IMR-90 (cell line): ENCODE data around the gene ASAP2. TPM values are rescaled to one million over a fixed set of nuclear protein-coding genes. Genes with fewer than 3 reads are reported as not detected.

Experiments
- ATAC-seq: fragments of 200-7000 bp; cut with Tn5 transposase; 2 replicates; pipeline ENCODE4 v1.9.1; 2020; ENCODE audit warnings: low read depth, mild to moderate bottlenecking, moderate library complexity
- BruUV-seq: library from RNA; stranded (reverse); fragments of 400-500 nt; replicated peaks from 2 replicates; lab custom pipeline; 2021; lab: Mats Ljungman, UMichigan
- CTCF ChIA-PET: fragments of 300-600 bp; formaldehyde crosslinking; extraction: SDS; loops from one replicate; lab custom pipeline; 2021; ENCODE audit warnings: antibody characterized with exemption; lab: Yijun Ruan, JAX
- POLR2A ChIA-PET: fragments of 300-600 bp; sonication (Branson Sonifier 250); formaldehyde crosslinking; loops from one replicate; lab custom pipeline; 2022; ENCODE audit warnings: antibody characterized with exemption; ENCODE audit not compliant: unreplicated experiment; lab: Charles Lee
- DNase-seq: peaks from one replicate; pipeline ENCODE4 v3.0.0; 2013
- H2AFZ ChIP-seq: replicated peaks from 2 replicates; pipeline ENCODE3; 2013; ENCODE audit warnings: low read length, mild to moderate bottlenecking; ENCODE audit not compliant: poor library complexity
- H2AK5ac ChIP-seq: 2 replicates; pipeline ENCODE4 v1.6.1; 2013; ENCODE audit warnings: low read depth, low read length, inconsistent platforms
- H2AK9ac ChIP-seq: replicated peaks from 2 replicates; pipeline ENCODE3; 2013; ENCODE audit warnings: mild to moderate bottlenecking, low read depth, low read length, moderate library complexity; ENCODE audit not compliant: poor library complexity
- H2BK120ac ChIP-seq: 2 replicates; pipeline ENCODE4 v1.6.1; 2013; ENCODE audit warnings: low read depth, low read length, inconsistent platforms
- H2BK15ac ChIP-seq: 3 replicates; pipeline ENCODE4 v1.6.1; 2013; ENCODE audit warnings: low read depth, low read length, inconsistent platforms
- H2BK20ac ChIP-seq: 2 replicates; pipeline ENCODE4 v1.6.1; 2013; ENCODE audit warnings: low read depth, mild to moderate bottlenecking, inconsistent platforms, low read length, moderate library complexity
- H2BK5ac ChIP-seq: 2 replicates; pipeline ENCODE4 v1.6.1; 2013; ENCODE audit warnings: mild to moderate bottlenecking, low read depth, low read length, inconsistent platforms; ENCODE audit not compliant: poor library complexity, severe bottlenecking
- H3K14ac ChIP-seq: replicated peaks from 2 replicates; pipeline ENCODE4 v1.6.1; 2013; ENCODE audit warnings: low read depth, low read length, inconsistent platforms
- H3K18ac ChIP-seq: 2 replicates; pipeline ENCODE4 v1.6.1; 2013; ENCODE audit warnings: low read depth, low read length, control low read depth
- H3K23ac ChIP-seq: 2 replicates; pipeline ENCODE4 v1.6.1; 2013; ENCODE audit warnings: low read depth, low read length, inconsistent platforms
- H3K27ac ChIP-seq: 2 replicates; pipeline ENCODE4 v1.5.1; 2013; ENCODE audit warnings: mild to moderate bottlenecking, control low read depth, low read length; ENCODE audit not compliant: insufficient read depth
- H3K27me3 ChIP-seq: 2 replicates; pipeline ENCODE4 v1.6.1; 2013; ENCODE audit warnings: low read length; ENCODE audit not compliant: control insufficient read depth, insufficient read depth
- H3K36me3 ChIP-seq: 2 replicates; pipeline ENCODE4 v1.6.1; 2013; ENCODE audit warnings: low read length, mixed read lengths; ENCODE audit not compliant: control insufficient read depth, insufficient read depth
- H3K4ac ChIP-seq: 2 replicates; pipeline ENCODE4 v1.6.1; 2013; ENCODE audit warnings: low read depth, low read length, inconsistent platforms
- H3K4me1 ChIP-seq: 2 replicates; pipeline ENCODE4 v1.6.1; 2013; ENCODE audit warnings: low read length, mixed read lengths; ENCODE audit not compliant: control insufficient read depth, insufficient read depth
- H3K4me2 ChIP-seq: 2 replicates; pipeline ENCODE4 v1.6.1; 2013; ENCODE audit warnings: low read depth, mild to moderate bottlenecking, control low read depth, low read length, moderate library complexity
- H3K4me3 ChIP-seq: 2 replicates; pipeline ENCODE4 v1.5.1; 2013; ENCODE audit warnings: low read depth, mild to moderate bottlenecking, control low read depth, low read length, moderate library complexity; ENCODE audit not compliant: insufficient read depth
- H3K56ac ChIP-seq: 2 replicates; pipeline ENCODE4 v1.6.1; 2013; ENCODE audit warnings: low read length, inconsistent platforms; ENCODE audit not compliant: insufficient read depth; ENCODE audit errors: extremely low read depth
- H3K79me1 ChIP-seq, 2 experiments: 2 replicates each; pipeline ENCODE4 v1.6.1; 2013; ENCODE audit warnings: low read length in 2 of 2, inconsistent platforms in 1 of 2, low read depth in 1 of 2
- H3K9ac ChIP-seq: 2 replicates; pipeline ENCODE4 v1.6.1; 2013; ENCODE audit warnings: low read depth, low read length, control low read depth
- H3K9me1 ChIP-seq: 2 replicates; pipeline ENCODE4 v1.6.1; 2013; ENCODE audit warnings: low read length, inconsistent platforms; ENCODE audit not compliant: insufficient read depth
- H3K9me3 ChIP-seq: 2 replicates; pipeline ENCODE4 v1.6.1; 2013; ENCODE audit warnings: low read length; ENCODE audit not compliant: control insufficient read depth, insufficient read depth
- H4K20me1 ChIP-seq: 2 replicates; pipeline ENCODE4 v1.6.1; 2013; ENCODE audit warnings: low read length, inconsistent platforms; ENCODE audit not compliant: insufficient read depth
- H4K5ac ChIP-seq: 2 replicates; pipeline ENCODE4 v1.6.1; 2013; ENCODE audit warnings: mild to moderate bottlenecking, low read depth, low read length, control low read depth
- H4K8ac ChIP-seq, 2 experiments: 2 replicates each; pipeline ENCODE4 v1.6.1; 2013; ENCODE audit warnings: low read depth in 2 of 2, low read length in 2 of 2, control low read depth in 1 of 2, inconsistent platforms in 1 of 2
- H4K91ac ChIP-seq: 2 replicates; pipeline ENCODE4 v1.6.1; 2013; ENCODE audit warnings: low read depth, low read length, inconsistent platforms; ENCODE audit not compliant: insufficient read depth
- CHD1 ChIP-seq: IDR thresholded peaks from 2 replicates; pipeline ENCODE4 v1.6.1; 2012; ENCODE audit warnings: low read depth, low read length, improper control_type of control experiment
- RAD21 ChIP-seq: IDR thresholded peaks from 2 replicates; pipeline ENCODE4 v1.6.1; 2012; ENCODE audit warnings: low read length, improper control_type of control experiment
- SMC3 ChIP-seq: fragments of 150-350 bp; IDR thresholded peaks from 2 replicates; pipeline ENCODE4 v1.6.1; 2016; ENCODE audit warnings: low read depth, mild to moderate bottlenecking, antibody characterized with exemption, low read length, moderate library complexity
- WGBS, 2 experiments: methylation state at CpG; one replicate each; pipeline versions ENCODE4 v1.1.5 to v1.1.7; 2013; ENCODE audit warnings: missing lambda C conversion rate in 2 of 2; ENCODE audit not compliant: insufficient read length in 1 of 2; ENCODE audit errors: extremely low coverage in 2 of 2; 5-methylcytosine and 5-hydroxymethylcytosine counted together
- dilution Hi-C: fragments of 300-500 bp; cut with HindIII; formaldehyde crosslinking; loops from one replicate; pipeline ENCODE4 v1.14.3; 2018; ENCODE audit warnings: low sequenced_read_pairs; ENCODE audit not compliant: unreplicated experiment
- in situ Hi-C: fragments of 300-500 bp; cut with MboI; formaldehyde crosslinking; loops from 3 replicates; pipeline ENCODE4 v1.14.3; 2019; ENCODE audit warnings: low sequenced_read_pairs, inconsistent platforms, mixed read lengths
- intact Hi-C: fragments of 100-400 bp; cut with micrococcal nuclease; formaldehyde crosslinking; loops from 2 replicates; pipeline ENCODE4 v1.10.0; 2022
- polyA plus RNA-seq, 3 experiments: library from polyadenylated mRNA; depleted of rRNA; stranded (reverse); fragments of >200 nt; gene quantifications; 2 replicates each; pipeline ENCODE4 v1.2.3, GENCODE V29; 2012; ENCODE audit warnings: low replicate concordance in 1 of 3
- total RNA-seq: library from RNA; depleted of rRNA; stranded (reverse); fragments of >200 nt; gene quantifications from 2 replicates; pipeline ENCODE4 v1.2.3, GENCODE V29; 2012
- TF ChIP-seq, protein P1 (sequence below): fragments of 150-350 bp; IDR thresholded peaks from 2 replicates; pipeline ENCODE4 v1.6.1; 2016; ENCODE audit warnings: low read depth, mild to moderate bottlenecking, low read length, moderate library complexity, borderline replicate concordance
- TF ChIP-seq, protein P2 (sequence below): conservative IDR thresholded peaks from 2 replicates; pipeline ENCODE4 v1.5.1; 2012; ENCODE audit warnings: mild to moderate bottlenecking, low read depth, low read length, improper control_type of control experiment
- TF ChIP-seq, protein P3 (sequence below): fragments of 150-350 bp; IDR thresholded peaks from 2 replicates; pipeline ENCODE4 v1.6.1; 2017; ENCODE audit warnings: mild to moderate bottlenecking, antibody characterized with exemption, low read length, low read depth

The ASAP2 gene
- total and polyA plus RNA-seq, 2 of the 4 experiments (the other 2 are of a cell fraction), result 19.7 to 28.1 TPM

DNA sequence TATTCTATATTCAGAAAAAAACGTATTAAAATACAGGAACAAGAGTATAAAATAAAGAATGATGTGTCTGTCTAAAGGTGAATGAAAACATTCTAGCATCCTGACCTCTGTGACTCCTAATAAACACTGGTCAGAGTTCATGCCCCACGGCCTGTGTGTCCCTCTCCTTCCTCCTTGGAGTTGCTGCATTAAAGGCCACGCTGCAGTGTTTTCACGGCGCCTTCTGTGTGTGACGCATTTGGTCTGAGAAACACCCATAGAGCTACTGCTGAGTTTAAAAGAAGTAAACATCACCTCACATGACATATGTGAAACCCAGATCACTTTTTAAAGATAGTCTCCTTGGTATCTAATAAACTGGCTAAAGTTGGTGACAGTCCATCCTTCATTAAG, 126.2 kb downstream of the ASAP2 start (continued):
- TF ChIP-seq, protein P1, sequence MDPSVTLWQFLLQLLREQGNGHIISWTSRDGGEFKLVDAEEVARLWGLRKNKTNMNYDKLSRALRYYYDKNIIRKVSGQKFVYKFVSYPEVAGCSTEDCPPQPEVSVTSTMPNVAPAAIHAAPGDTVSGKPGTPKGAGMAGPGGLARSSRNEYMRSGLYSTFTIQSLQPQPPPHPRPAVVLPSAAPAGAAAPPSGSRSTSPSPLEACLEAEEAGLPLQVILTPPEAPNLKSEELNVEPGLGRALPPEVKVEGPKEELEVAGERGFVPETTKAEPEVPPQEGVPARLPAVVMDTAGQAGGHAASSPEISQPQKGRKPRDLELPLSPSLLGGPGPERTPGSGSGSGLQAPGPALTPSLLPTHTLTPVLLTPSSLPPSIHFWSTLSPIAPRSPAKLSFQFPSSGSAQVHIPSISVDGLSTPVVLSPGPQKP, result no peak
- no peak for TF ChIP-seq CHD1

DNA sequence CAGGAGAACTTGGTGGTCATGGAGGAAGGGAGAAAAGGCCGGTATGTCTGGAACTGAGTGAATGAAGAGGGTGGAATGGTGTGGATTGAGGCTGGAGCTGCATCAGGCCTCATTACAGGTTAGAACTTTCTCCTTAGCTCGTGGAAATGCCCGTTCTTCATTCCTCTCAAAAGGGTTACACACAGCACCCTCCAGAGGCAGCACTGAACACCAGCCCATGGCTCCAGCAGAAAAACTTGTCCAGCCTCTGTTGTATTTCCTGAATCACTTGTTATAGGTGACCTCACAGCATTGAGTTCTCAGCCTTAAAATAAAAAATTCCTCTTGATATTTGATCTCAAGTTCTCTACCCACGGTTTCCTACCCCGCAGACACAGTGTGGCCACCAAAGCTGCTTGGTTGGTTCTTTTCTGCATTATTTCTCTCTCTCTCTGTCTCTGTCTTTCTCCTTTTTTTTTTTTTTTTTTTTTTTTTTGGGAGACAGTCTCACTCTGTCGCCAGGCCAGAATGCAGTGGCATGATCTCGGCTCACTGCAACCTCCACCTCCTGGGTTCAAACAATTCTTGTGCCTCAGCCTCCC, 127.1 kb downstream of the ASAP2 start:
- Histone ChIP-seq H2BK15ac (no peak overlapping the region), H2AK9ac (peak overlapping the region; percentile 42), H2BK120ac (peak overlapping the region; percentile 21; the same call in 1 of the 2 replicates), H4K5ac (no peak overlapping the region), H2BK5ac (peak overlapping the region; percentile 48), H3K36me3 (peaks cover 22% of the 10 kb centered on the region), H3K4ac (peak overlapping the region; percentile 47; the same call in 1 of the 2 replicates), H3K14ac (0 out of 2 replicates have a peak overlapping the region, but pooled peaks have one; percentile 9), H3K9me3 (no peaks in the 10 kb centered on the region), H3K79me1 (peaks cover 38 to 76% of the 10 kb centered on the region in 2 experiments), H4K20me1 (peaks cover 21% of the 10 kb centered on the region), H3K4me1 (peaks cover 10% of the 10 kb centered on the region), H3K27ac (no peak overlapping the region), H2BK20ac (no peak overlapping the region), H3K23ac (no peak overlapping the region), H2AK5ac (no peak overlapping the region; the same call in 1 of the 2 replicates), H4K91ac (no peak overlapping the region), H3K4me2 (no peak overlapping the region), H3K4me3 (no peak overlapping the region), H4K8ac (peak overlapping the region in 1 of 2 experiments; percentile 60; a peak in 1 of 4 replicates), H3K9me1 (peaks cover 27% of the 10 kb centered on the region), H3K9ac (no peak overlapping the region), H3K18ac (no peak overlapping the region), H3K27me3 (no peaks in the 10 kb centered on the region), H3K56ac (no peak overlapping the region), H2AFZ (no peak overlapping the region)
- in situ Hi-C loops, result loop anchor here (10.0 to 25.0 kb wide), 3 partner anchors 129 to 471 kb away; partner anchors contain the start of gene ASAP2
- ATAC-seq, result peak; percentile 72
- TF ChIP-seq, protein P2, sequence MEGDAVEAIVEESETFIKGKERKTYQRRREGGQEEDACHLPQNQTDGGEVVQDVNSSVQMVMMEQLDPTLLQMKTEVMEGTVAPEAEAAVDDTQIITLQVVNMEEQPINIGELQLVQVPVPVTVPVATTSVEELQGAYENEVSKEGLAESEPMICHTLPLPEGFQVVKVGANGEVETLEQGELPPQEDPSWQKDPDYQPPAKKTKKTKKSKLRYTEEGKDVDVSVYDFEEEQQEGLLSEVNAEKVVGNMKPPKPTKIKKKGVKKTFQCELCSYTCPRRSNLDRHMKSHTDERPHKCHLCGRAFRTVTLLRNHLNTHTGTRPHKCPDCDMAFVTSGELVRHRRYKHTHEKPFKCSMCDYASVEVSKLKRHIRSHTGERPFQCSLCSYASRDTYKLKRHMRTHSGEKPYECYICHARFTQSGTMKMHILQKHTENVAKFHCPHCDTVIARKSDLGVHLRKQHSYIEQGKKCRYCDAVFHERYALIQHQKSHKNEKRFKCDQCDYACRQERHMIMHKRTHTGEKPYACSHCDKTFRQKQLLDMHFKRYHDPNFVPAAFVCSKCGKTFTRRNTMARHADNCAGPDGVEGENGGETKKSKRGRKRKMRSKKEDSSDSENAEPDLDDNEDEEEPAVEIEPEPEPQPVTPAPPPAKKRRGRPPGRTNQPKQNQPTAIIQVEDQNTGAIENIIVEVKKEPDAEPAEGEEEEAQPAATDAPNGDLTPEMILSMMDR, result peak; percentile 85
- TF ChIP-seq, protein P3, sequence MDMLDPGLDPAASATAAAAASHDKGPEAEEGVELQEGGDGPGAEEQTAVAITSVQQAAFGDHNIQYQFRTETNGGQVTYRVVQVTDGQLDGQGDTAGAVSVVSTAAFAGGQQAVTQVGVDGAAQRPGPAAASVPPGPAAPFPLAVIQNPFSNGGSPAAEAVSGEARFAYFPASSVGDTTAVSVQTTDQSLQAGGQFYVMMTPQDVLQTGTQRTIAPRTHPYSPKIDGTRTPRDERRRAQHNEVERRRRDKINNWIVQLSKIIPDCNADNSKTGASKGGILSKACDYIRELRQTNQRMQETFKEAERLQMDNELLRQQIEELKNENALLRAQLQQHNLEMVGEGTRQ, result no peak
- TF ChIP-seq RAD21 (peak; percentile 89), SMC3 (peak; percentile 86)
- CTCF ChIA-PET, result interaction anchor here (0.6 to 2.5 kb wide), 8 partner anchors 38 to 518 kb away, joined by 3 to 12 read pairs (median 4); no protein-coding TSS in a partner anchor
- dilution Hi-C loops, result no loop called here
- intact Hi-C loops, result loop anchor here (1.0 kb wide), 2 partner anchors 127 to 191 kb away; partner anchors contain the start of gene ASAP2
- POLR2A ChIA-PET, result no interaction called here
- WGBS, 2 experiments, result 68% methylated on average over 3 of the region's 7 CpGs; no CpG with 5 or more reads in 1 of the 2 experiments
- peak; percentile 91 for DNase-seq
- BruUV-seq, result no TSS peak
